IMR-90 (cell line): ENCODE results near the gene OR2M7. TPM values are rescaled to one million over a fixed set of nuclear protein-coding genes. Genes with fewer than 3 reads are reported as not detected.

ENCODE experiments used
- ATAC-seq: fragments of 200-7000 bp; cut with Tn5 transposase; 2 replicates; pipeline ENCODE4 v1.9.1; 2020; ENCODE audit warnings: low read depth, mild to moderate bottlenecking, moderate library complexity
- BruUV-seq: library from RNA; stranded (reverse); fragments of 400-500 nt; replicated peaks from 2 replicates; lab custom pipeline; 2021; lab: Mats Ljungman, UMichigan
- CTCF ChIA-PET: fragments of 300-600 bp; formaldehyde crosslinking; extraction: SDS; loops from one replicate; lab custom pipeline; 2021; ENCODE audit warnings: antibody characterized with exemption; lab: Yijun Ruan, JAX
- POLR2A ChIA-PET: fragments of 300-600 bp; sonication (Branson Sonifier 250); formaldehyde crosslinking; loops from one replicate; lab custom pipeline; 2022; ENCODE audit warnings: antibody characterized with exemption; ENCODE audit not compliant: unreplicated experiment; lab: Charles Lee
- DNase-seq: peaks from one replicate; pipeline ENCODE4 v3.0.0; 2013
- H2AFZ ChIP-seq: replicated peaks from 2 replicates; pipeline ENCODE3; 2013; ENCODE audit warnings: low read length, mild to moderate bottlenecking; ENCODE audit not compliant: poor library complexity
- H2AK5ac ChIP-seq: 2 replicates; pipeline ENCODE4 v1.6.1; 2013; ENCODE audit warnings: low read depth, low read length, inconsistent platforms
- H2AK9ac ChIP-seq: replicated peaks from 2 replicates; pipeline ENCODE3; 2013; ENCODE audit warnings: mild to moderate bottlenecking, low read depth, low read length, moderate library complexity; ENCODE audit not compliant: poor library complexity
- H2BK120ac ChIP-seq: 2 replicates; pipeline ENCODE4 v1.6.1; 2013; ENCODE audit warnings: low read depth, low read length, inconsistent platforms
- H2BK15ac ChIP-seq: 3 replicates; pipeline ENCODE4 v1.6.1; 2013; ENCODE audit warnings: low read depth, low read length, inconsistent platforms
- H2BK20ac ChIP-seq: 2 replicates; pipeline ENCODE4 v1.6.1; 2013; ENCODE audit warnings: low read depth, mild to moderate bottlenecking, inconsistent platforms, low read length, moderate library complexity
- H2BK5ac ChIP-seq: 2 replicates; pipeline ENCODE4 v1.6.1; 2013; ENCODE audit warnings: mild to moderate bottlenecking, low read depth, low read length, inconsistent platforms; ENCODE audit not compliant: poor library complexity, severe bottlenecking
- H3K14ac ChIP-seq: replicated peaks from 2 replicates; pipeline ENCODE4 v1.6.1; 2013; ENCODE audit warnings: low read depth, low read length, inconsistent platforms
- H3K18ac ChIP-seq: 2 replicates; pipeline ENCODE4 v1.6.1; 2013; ENCODE audit warnings: low read depth, low read length, control low read depth
- H3K23ac ChIP-seq: 2 replicates; pipeline ENCODE4 v1.6.1; 2013; ENCODE audit warnings: low read depth, low read length, inconsistent platforms
- H3K27ac ChIP-seq: 2 replicates; pipeline ENCODE4 v1.5.1; 2013; ENCODE audit warnings: mild to moderate bottlenecking, control low read depth, low read length; ENCODE audit not compliant: insufficient read depth
- H3K27me3 ChIP-seq: 2 replicates; pipeline ENCODE4 v1.6.1; 2013; ENCODE audit warnings: low read length; ENCODE audit not compliant: control insufficient read depth, insufficient read depth
- H3K36me3 ChIP-seq: 2 replicates; pipeline ENCODE4 v1.6.1; 2013; ENCODE audit warnings: low read length, mixed read lengths; ENCODE audit not compliant: control insufficient read depth, insufficient read depth
- H3K4ac ChIP-seq: 2 replicates; pipeline ENCODE4 v1.6.1; 2013; ENCODE audit warnings: low read depth, low read length, inconsistent platforms
- H3K4me1 ChIP-seq: 2 replicates; pipeline ENCODE4 v1.6.1; 2013; ENCODE audit warnings: low read length, mixed read lengths; ENCODE audit not compliant: control insufficient read depth, insufficient read depth
- H3K4me2 ChIP-seq: 2 replicates; pipeline ENCODE4 v1.6.1; 2013; ENCODE audit warnings: low read depth, mild to moderate bottlenecking, control low read depth, low read length, moderate library complexity
- H3K4me3 ChIP-seq: 2 replicates; pipeline ENCODE4 v1.5.1; 2013; ENCODE audit warnings: low read depth, mild to moderate bottlenecking, control low read depth, low read length, moderate library complexity; ENCODE audit not compliant: insufficient read depth
- H3K56ac ChIP-seq: 2 replicates; pipeline ENCODE4 v1.6.1; 2013; ENCODE audit warnings: low read length, inconsistent platforms; ENCODE audit not compliant: insufficient read depth; ENCODE audit errors: extremely low read depth
- H3K79me1 ChIP-seq, 2 experiments: 2 replicates each; pipeline ENCODE4 v1.6.1; 2013; ENCODE audit warnings: low read length in 2 of 2, inconsistent platforms in 1 of 2, low read depth in 1 of 2
- H3K9ac ChIP-seq: 2 replicates; pipeline ENCODE4 v1.6.1; 2013; ENCODE audit warnings: low read depth, low read length, control low read depth
- H3K9me1 ChIP-seq: 2 replicates; pipeline ENCODE4 v1.6.1; 2013; ENCODE audit warnings: low read length, inconsistent platforms; ENCODE audit not compliant: insufficient read depth
- H3K9me3 ChIP-seq: 2 replicates; pipeline ENCODE4 v1.6.1; 2013; ENCODE audit warnings: low read length; ENCODE audit not compliant: control insufficient read depth, insufficient read depth
- H4K20me1 ChIP-seq: 2 replicates; pipeline ENCODE4 v1.6.1; 2013; ENCODE audit warnings: low read length, inconsistent platforms; ENCODE audit not compliant: insufficient read depth
- H4K5ac ChIP-seq: 2 replicates; pipeline ENCODE4 v1.6.1; 2013; ENCODE audit warnings: mild to moderate bottlenecking, low read depth, low read length, control low read depth
- H4K8ac ChIP-seq, 2 experiments: 2 replicates each; pipeline ENCODE4 v1.6.1; 2013; ENCODE audit warnings: low read depth in 2 of 2, low read length in 2 of 2, control low read depth in 1 of 2, inconsistent platforms in 1 of 2
- H4K91ac ChIP-seq: 2 replicates; pipeline ENCODE4 v1.6.1; 2013; ENCODE audit warnings: low read depth, low read length, inconsistent platforms; ENCODE audit not compliant: insufficient read depth
- CEBPB ChIP-seq: IDR thresholded peaks from 2 replicates; pipeline ENCODE4 v1.6.1; 2012; ENCODE audit warnings: low read depth, low read length, improper control_type of control experiment
- SMC3 ChIP-seq: fragments of 150-350 bp; IDR thresholded peaks from 2 replicates; pipeline ENCODE4 v1.6.1; 2016; ENCODE audit warnings: low read depth, mild to moderate bottlenecking, antibody characterized with exemption, low read length, moderate library complexity
- WGBS, 2 experiments: methylation state at CpG; one replicate each; pipeline versions ENCODE4 v1.1.5 to v1.1.7; 2013; ENCODE audit warnings: missing lambda C conversion rate in 2 of 2; ENCODE audit not compliant: insufficient read length in 1 of 2; ENCODE audit errors: extremely low coverage in 2 of 2; 5-methylcytosine and 5-hydroxymethylcytosine counted together
- dilution Hi-C: fragments of 300-500 bp; cut with HindIII; formaldehyde crosslinking; loops from one replicate; pipeline ENCODE4 v1.14.3; 2018; ENCODE audit warnings: low sequenced_read_pairs; ENCODE audit not compliant: unreplicated experiment
- in situ Hi-C: fragments of 300-500 bp; cut with MboI; formaldehyde crosslinking; loops from 3 replicates; pipeline ENCODE4 v1.14.3; 2019; ENCODE audit warnings: low sequenced_read_pairs, inconsistent platforms, mixed read lengths
- intact Hi-C: fragments of 100-400 bp; cut with micrococcal nuclease; formaldehyde crosslinking; loops from 2 replicates; pipeline ENCODE4 v1.10.0; 2022
- polyA plus RNA-seq, 3 experiments: library from polyadenylated mRNA; depleted of rRNA; stranded (reverse); fragments of >200 nt; gene quantifications; 2 replicates each; pipeline ENCODE4 v1.2.3, GENCODE V29; 2012; ENCODE audit warnings: low replicate concordance in 1 of 3
- total RNA-seq: library from RNA; depleted of rRNA; stranded (reverse); fragments of >200 nt; gene quantifications from 2 replicates; pipeline ENCODE4 v1.2.3, GENCODE V29; 2012

Gene OR2M7
- total and polyA plus RNA-seq, 2 of the 4 experiments (the other 2 are of a cell fraction), result not detected

DNA sequence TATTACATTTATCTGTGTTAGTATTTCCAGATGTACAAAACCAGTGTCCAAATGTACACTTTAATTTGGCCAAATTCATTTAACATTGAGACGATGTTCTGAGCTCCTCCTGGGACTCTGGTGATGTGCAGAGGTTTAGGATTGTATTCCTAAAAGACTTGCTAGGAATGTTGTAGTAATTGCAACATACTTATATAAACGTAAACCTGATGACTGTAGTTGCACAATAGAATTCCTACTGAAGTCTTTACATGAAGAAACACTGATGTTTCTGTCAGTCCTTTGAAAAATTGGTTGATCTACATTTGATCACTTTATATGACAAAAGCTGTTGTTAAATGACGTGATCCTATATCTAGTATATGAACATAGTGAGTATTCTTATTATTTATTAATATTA, 19.1 kb upstream of the OR2M7 start:
- ChIA-PET CTCF (no interaction called here), POLR2A (no interaction called here)
- Histone ChIP-seq H3K18ac (no peak overlapping the region), H2BK15ac (no peak overlapping the region), H3K36me3 (no peaks in the 10 kb centered on the region), H4K5ac (no peak overlapping the region), H4K8ac (no peak overlapping the region), H3K27ac (no peak overlapping the region), H3K23ac (no peak overlapping the region), H3K9me1 (no peaks in the 10 kb centered on the region), H2BK5ac (no peak overlapping the region), H3K79me1 (no peaks in the 10 kb centered on the region), H3K56ac (no peak overlapping the region), H2AK9ac (no peak overlapping the region), H3K14ac (no peak overlapping the region), H3K4me3 (no peak overlapping the region), H4K91ac (no peak overlapping the region), H3K4ac (no peak overlapping the region), H4K20me1 (no peaks in the 10 kb centered on the region), H2AK5ac (no peak overlapping the region), H2BK20ac (no peak overlapping the region), H3K27me3 (no peaks in the 10 kb centered on the region), H3K4me1 (no peaks in the 10 kb centered on the region), H2AFZ (no peak overlapping the region), H3K9me3 (no peaks in the 10 kb centered on the region; the same call in none of the 2 replicates), H3K9ac (no peak overlapping the region), H3K4me2 (no peak overlapping the region), H2BK120ac (no peak overlapping the region)
- no peak for DNase-seq
- BruUV-seq, result no TSS peak
- dilution Hi-C loops (no loop called here), in situ Hi-C loops (no loop called here), intact Hi-C loops (no loop called here)
- TF ChIP-seq CEBPB, result peak; percentile 25; the same call in 1 of the 2 replicates
- no peak for TF ChIP-seq SMC3
- no peak for ATAC-seq
- no CpG with 5 or more reads among the region's 3 CpGs for WGBS, 2 experiments
